ENCODE measurements around the gene RAB4A. TPM values are rescaled to one million over a fixed set of nuclear protein-coding genes. Genes with fewer than 3 reads are reported as not detected.
A peak's percentile ranks its signal among the peaks of the same experiment; 100 is the strongest.

Gene RAB4A
- total and polyA plus RNA-seq, 9 of the 15 experiments (the other 6 are each of a cell fraction or from before 2014, with no cell fraction given), result 8.3 to 61.0 (median 26.7) TPM

- no peaks in the 10 kb centered on the region for H3K9me1 ChIP-seq (ENCODE audit: control insufficient read depth, insufficient read depth, low read length)
- peak overlapping the region in 1 of 2 experiments; percentile 27; a peak in 1 of 4 replicates for H3K9ac ChIP-seq (ENCODE audit: insufficient read depth in 1 of 2, low read depth in 2 of 2, low read length in 2 of 2)
- H4K20me1 ChIP-seq (replicated peaks; ENCODE audit: control insufficient read depth, insufficient read depth, low read length), result no peaks in the 10 kb centered on the region; the same call in 1 of the 2 replicates
- POLR2A ChIA-PET, result interaction anchor here (0.7 to 1.2 kb wide), 2 partner anchors 16 to 426 kb away, joined by 3 read pairs; no protein-coding TSS in a partner anchor
- intact Hi-C loops (cut with micrococcal nuclease), result no loop called here
- H3K4me3 ChIP-seq, result no peak overlapping the region
- FAIRE-seq (no peak), DNase-seq (ENCODE audit: extremely low read depth in 1 of 4, low spot score in 3 of 4) (no peak), ATAC-seq (no peak)
- H3K79me2 ChIP-seq (ENCODE audit: control insufficient read depth, insufficient read depth, low read length), result peaks cover 13% of the 10 kb centered on the region; the same call in 1 of the 3 replicates
- H3K27me3 ChIP-seq (ENCODE audit: control insufficient read depth in 2 of 2, insufficient read depth in 2 of 2, low read length in 2 of 2), result no peaks in the 10 kb centered on the region
- in situ Hi-C loops (cut with MboI), result no loop called here
- H3K27ac ChIP-seq (ENCODE audit: extremely low read depth, low read depth, low read length), result no peak overlapping the region
- CTCF ChIA-PET (ENCODE audit: low intra/inter-chr PET ratio), result interaction anchor here (0.7 kb wide), 1 partner anchor 53 kb away, joined by 3 read pairs; no protein-coding TSS in a partner anchor
- peaks cover 66% of the 10 kb centered on the region for H3K36me3 ChIP-seq (ENCODE audit: control insufficient read depth, insufficient read depth, low read length)
- 77% methylated on average over 10 of the region's 10 CpGs for WGBS (ENCODE audit: insufficient coverage, low coverage, missing lambda C conversion rate)
- no peak overlapping the region for H3K4me2 ChIP-seq (ENCODE audit: insufficient read depth, low read length)
- BruUV-seq (replicated peaks), result no TSS peak
- H2AFZ ChIP-seq (ENCODE audit: low read depth, low read length), result no peak overlapping the region
- no peaks in the 10 kb centered on the region for H3K4me1 ChIP-seq (replicated peaks in 1 of 2; ENCODE audit: control insufficient read depth in 2 of 2, insufficient read depth in 2 of 2, low read length in 2 of 2)
- no peaks in the 10 kb centered on the region for H3K9me3 ChIP-seq (replicated peaks; ENCODE audit: control insufficient read depth, insufficient read depth, low read depth, low read length)
- peak; percentile 57 for TF ChIP-seq MEIS2 (IDR thresholded peaks at IDR 0.05; ENCODE audit: partially characterized antibody)
- no peak for TF ChIP-seq SIN3B (IDR thresholded peaks at IDR 0.05; ENCODE audit: low read depth)
- TF ChIP-seq, protein P1, sequence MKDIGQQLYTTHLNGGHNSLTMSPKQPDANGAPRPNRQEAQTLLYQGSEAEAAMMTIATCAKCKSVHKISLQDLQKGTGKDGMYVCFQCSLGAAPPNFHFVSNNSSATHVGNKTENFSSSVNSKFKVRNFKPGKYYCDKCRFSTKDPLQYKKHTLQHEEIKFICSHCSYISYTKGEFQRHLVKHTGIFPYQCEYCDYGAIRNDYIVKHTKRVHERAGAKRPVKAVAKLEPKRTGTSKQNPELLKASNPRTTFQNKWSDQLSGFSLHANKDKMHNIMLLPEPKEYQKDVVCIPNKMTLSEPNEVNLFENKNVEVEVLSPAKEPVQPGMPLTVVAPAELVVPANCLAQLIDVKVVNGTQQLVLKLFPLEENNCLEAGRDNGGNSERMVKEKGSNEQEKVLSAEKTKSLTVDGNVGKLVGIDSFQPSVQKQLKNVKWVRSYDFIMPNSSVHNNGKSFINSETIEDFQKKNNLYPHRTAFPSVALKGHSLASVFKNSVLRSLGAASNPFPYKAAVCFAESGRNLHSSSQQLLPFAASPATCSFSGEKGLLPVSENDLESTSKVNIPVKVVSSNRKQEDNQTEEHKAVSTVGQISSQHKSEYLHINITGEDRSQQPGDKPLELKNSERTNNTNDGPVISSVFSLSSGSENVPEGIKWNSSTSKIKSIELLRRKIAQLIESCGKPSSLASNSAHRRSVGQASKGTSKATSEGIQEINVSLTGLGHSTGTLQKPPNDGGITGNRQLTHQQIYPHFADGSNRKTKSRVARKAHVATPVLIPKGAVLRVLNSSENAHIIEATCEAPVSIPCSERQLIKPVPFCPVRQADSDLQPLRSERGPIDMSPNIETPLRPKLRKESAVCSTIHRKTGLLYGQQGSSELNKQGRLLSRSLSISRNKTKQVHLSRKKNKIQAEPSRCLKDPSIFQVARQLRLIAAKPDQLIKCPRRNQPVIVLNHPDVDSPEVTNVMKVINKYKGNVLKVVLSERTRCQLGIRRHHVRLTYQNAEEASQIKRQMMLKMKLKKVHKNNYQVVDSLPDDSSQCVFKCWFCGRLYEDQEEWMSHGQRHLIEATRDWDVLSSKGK (CRISPR knock-in tag; IDR thresholded peaks at IDR 0.05), result no peak
- no peak for TF ChIP-seq ZNF717 (CRISPR knock-in tag; IDR thresholded peaks at IDR 0.05)
- no peak for TF ChIP-seq SREBF2 (CRISPR knock-in tag; IDR thresholded peaks at IDR 0.05)
- no peak for TF ChIP-seq STAT5A (IDR thresholded peaks at IDR 0.05; ENCODE audit: borderline replicate concordance, low read length)
- no peak for TF ChIP-seq PBX2 (CRISPR knock-in tag; IDR thresholded peaks at IDR 0.05; ENCODE audit: low read depth)
- TF ChIP-seq PBX2 (tag; conservative IDR thresholded peaks at IDR 0.05; ENCODE audit: low read depth), result peak; percentile 43
- no peak for TF ChIP-seq FOXM1 (IDR thresholded peaks at IDR 0.05; ENCODE audit: low read depth)
- TF ChIP-seq FOXM1 (CRISPR knock-in tag; IDR thresholded peaks at IDR 0.05; ENCODE audit: low read depth), result no peak
- TF ChIP-seq PKNOX1 (IDR thresholded peaks at IDR 0.05), result 0 out of 2 replicates have a peak, but pooled peaks have one; percentile 15
- TF ChIP-seq, protein P2, sequence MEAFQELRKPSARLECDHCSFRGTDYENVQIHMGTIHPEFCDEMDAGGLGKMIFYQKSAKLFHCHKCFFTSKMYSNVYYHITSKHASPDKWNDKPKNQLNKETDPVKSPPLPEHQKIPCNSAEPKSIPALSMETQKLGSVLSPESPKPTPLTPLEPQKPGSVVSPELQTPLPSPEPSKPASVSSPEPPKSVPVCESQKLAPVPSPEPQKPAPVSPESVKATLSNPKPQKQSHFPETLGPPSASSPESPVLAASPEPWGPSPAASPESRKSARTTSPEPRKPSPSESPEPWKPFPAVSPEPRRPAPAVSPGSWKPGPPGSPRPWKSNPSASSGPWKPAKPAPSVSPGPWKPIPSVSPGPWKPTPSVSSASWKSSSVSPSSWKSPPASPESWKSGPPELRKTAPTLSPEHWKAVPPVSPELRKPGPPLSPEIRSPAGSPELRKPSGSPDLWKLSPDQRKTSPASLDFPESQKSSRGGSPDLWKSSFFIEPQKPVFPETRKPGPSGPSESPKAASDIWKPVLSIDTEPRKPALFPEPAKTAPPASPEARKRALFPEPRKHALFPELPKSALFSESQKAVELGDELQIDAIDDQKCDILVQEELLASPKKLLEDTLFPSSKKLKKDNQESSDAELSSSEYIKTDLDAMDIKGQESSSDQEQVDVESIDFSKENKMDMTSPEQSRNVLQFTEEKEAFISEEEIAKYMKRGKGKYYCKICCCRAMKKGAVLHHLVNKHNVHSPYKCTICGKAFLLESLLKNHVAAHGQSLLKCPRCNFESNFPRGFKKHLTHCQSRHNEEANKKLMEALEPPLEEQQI (IDR thresholded peaks at IDR 0.05), result no peak
- no peak for TF ChIP-seq EZH2 (IDR thresholded peaks at IDR 0.05; ENCODE audit: borderline replicate concordance, low read depth, low read length)
Measured at GRCh38 chr1:229325853-229326487, 55.1 kb downstream of the RAB4A start.
